Loucy (cell line): Measurements from ENCODE around the gene KIDINS220.

ENCODE experiments used
- H2AFZ ChIP-seq: fragments of 200-600 bp; sonication (generic); 2 replicates; pipeline ENCODE4 v1.6.0; 2016; ENCODE audit warnings: antibody characterized with exemption, mild to moderate bottlenecking, low read length, moderate library complexity
- H3F3A ChIP-seq: fragments of 200-600 bp; 2 replicates; pipeline ENCODE4 v1.6.0; 2016; ENCODE audit warnings: antibody characterized with exemption, low read depth, mild to moderate bottlenecking
- H3K27me3 ChIP-seq: fragments of 200-600 bp; sonication (generic); 2 replicates; pipeline ENCODE4 v1.6.1; 2014; ENCODE audit warnings: low read length, mild to moderate bottlenecking; ENCODE audit not compliant: insufficient read depth, poor library complexity, severe bottlenecking
- H3K36me3 ChIP-seq: fragments of 200-600 bp; sonication (generic); 2 replicates; pipeline ENCODE4 v1.6.1; 2016; ENCODE audit warnings: low read length; ENCODE audit not compliant: insufficient read depth
- H3K4me1 ChIP-seq: fragments of 200-600 bp; sonication (generic); 2 replicates; pipeline ENCODE4 v1.5.1; 2014; ENCODE audit warnings: low read length, mild to moderate bottlenecking; ENCODE audit not compliant: insufficient read depth, poor library complexity, severe bottlenecking
- H3K4me2 ChIP-seq: fragments of 200-600 bp; sonication (generic); 2 replicates; pipeline ENCODE4 v1.6.0; 2014; ENCODE audit warnings: antibody characterized with exemption, low read length, low read depth, mild to moderate bottlenecking; ENCODE audit not compliant: poor library complexity, severe bottlenecking
- H3K4me3 ChIP-seq: fragments of 200-600 bp; sonication (generic); 2 replicates; pipeline ENCODE4 v1.5.1; 2014; ENCODE audit warnings: low read length, mild to moderate bottlenecking, mixed read lengths; ENCODE audit not compliant: poor library complexity, severe bottlenecking
- H3K79me2 ChIP-seq: fragments of 200-600 bp; sonication (generic); 2 replicates; pipeline ENCODE4 v1.6.1; 2014; ENCODE audit warnings: low read length; ENCODE audit not compliant: insufficient read depth
- H3K9ac ChIP-seq: fragments of 200-600 bp; sonication (generic); 2 replicates; pipeline ENCODE4 v1.6.0; 2014; ENCODE audit warnings: mild to moderate bottlenecking, low read depth, low read length, moderate library complexity; ENCODE audit not compliant: poor library complexity, severe bottlenecking
- H3K9me2 ChIP-seq: fragments of 200-600 bp; sonication (generic); replicated peaks from 2 replicates; pipeline ENCODE4 v1.6.1; 2016; ENCODE audit warnings: low read depth, low read length, mixed read lengths
- H3K9me3 ChIP-seq: fragments of 200-600 bp; sonication (generic); 2 replicates; pipeline ENCODE4 v1.6.1; 2014; ENCODE audit warnings: mild to moderate bottlenecking, antibody characterized with exemption, low read length, low read depth; ENCODE audit not compliant: insufficient read depth
- H4K20me1 ChIP-seq: fragments of 200-600 bp; sonication (generic); 2 replicates; pipeline ENCODE4 v1.6.0; 2014; ENCODE audit warnings: antibody characterized with exemption, low read length, mild to moderate bottlenecking; ENCODE audit not compliant: insufficient read depth, poor library complexity, severe bottlenecking
- CTCF ChIP-seq: fragments of 200-600 bp; sonication (generic); conservative IDR thresholded peaks from 2 replicates; pipeline ENCODE4 v1.5.1; 2014; ENCODE audit warnings: mild to moderate bottlenecking, antibody characterized with exemption, low read length
- EZH2phosphoT487 ChIP-seq: fragments of 200-600 bp; IDR thresholded peaks from 2 replicates; pipeline ENCODE4 v1.6.1; 2018; ENCODE audit warnings: antibody characterized with exemption, mild to moderate bottlenecking, moderate library complexity, borderline replicate concordance

KIDINS220 gene

DNA sequence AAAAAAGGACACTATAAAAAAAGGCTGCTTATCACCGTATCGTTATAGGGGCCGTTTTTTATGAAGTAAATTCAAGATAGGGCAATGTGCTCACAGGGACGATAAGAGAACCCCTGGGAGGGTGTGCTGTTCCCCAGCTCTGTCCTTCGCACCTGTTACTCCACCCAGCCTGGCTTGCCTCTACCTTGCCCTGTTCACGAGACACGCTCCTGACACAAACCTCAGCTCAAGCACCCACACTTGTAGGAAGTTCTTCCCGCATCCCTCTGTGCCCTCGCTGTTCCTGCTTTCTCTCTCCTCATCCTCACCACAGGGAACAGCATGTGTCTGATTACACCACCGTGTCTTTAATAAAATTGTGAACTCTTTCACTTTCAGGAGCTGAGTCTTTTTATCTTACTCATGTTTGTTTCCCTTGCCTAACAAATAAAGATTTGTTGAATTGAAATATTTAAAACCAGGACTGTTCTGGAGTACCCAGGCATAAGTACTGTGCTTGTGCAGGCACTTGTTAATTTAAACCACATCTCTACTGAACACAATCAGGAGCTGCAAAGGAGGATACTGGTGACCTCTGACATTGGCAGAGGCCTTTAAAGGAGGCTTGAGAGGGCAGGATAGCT, 26.0 kb upstream of the KIDINS220 start:
- no peaks in the 10 kb centered on the region for H3K36me3 ChIP-seq
- no peak for TF ChIP-seq EZH2phosphoT487
- TF ChIP-seq CTCF: no peak
- no peak overlapping the region for H3K4me2 ChIP-seq
- H3K27me3 ChIP-seq: no peaks in the 10 kb centered on the region
- no peaks in the 10 kb centered on the region for H3K9me2 ChIP-seq
- H3K9ac ChIP-seq: no peak overlapping the region
- H3K4me3 ChIP-seq: no peak overlapping the region
- no peak overlapping the region for H2AFZ ChIP-seq
- no peaks in the 10 kb centered on the region for H3F3A ChIP-seq
- no peaks in the 10 kb centered on the region for H3K79me2 ChIP-seq
- H4K20me1 ChIP-seq: no peaks in the 10 kb centered on the region
- peaks cover 4% of the 10 kb centered on the region for H3K4me1 ChIP-seq
- H3K9me3 ChIP-seq: no peaks in the 10 kb centered on the region

DNA sequence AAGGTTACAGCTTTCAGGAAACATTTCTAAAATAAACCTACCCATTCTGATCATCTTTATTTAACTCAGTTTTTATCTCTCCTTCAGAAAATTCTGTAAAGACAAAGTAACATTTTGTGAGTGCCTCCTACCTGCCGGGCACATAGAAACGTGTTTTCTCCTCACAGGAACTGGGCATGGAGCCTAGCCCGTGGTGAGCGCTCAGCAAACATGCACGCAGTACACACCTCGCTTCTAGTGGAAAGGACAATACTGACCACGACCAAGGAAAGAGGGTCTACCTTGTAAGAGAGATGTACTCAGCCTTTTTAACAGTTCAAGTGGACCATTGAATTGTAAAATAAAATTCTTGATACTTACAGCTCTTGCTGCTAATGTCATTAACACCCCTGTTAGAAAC, 24.8 kb upstream of the KIDINS220 start:
- H3K9me2 ChIP-seq: no peaks in the 10 kb centered on the region
- H3K9me3 ChIP-seq: no peaks in the 10 kb centered on the region
- H3K4me3 ChIP-seq: no peak overlapping the region

DNA sequence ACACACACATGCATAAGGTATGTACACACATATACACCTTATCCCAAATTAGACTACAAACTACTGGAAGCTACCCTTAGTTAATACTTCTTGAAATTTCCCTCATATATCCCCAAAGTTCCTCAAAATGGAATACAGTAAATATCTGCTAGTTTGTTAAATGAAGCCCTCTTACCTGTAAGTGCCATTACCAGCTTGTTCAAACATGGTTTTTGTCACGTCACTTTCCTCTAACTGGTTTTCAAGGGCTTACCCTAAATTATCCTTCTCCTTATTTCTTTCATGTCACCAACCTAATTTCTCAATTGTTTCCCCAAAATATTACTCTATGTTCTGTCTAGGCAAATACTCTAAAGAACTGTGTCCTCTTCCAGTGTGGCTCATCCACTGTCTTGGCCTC, 24.4 kb upstream of the KIDINS220 start:
- Histone ChIP-seq H3F3A (no peaks in the 10 kb centered on the region), H3K27me3 (no peaks in the 10 kb centered on the region), H2AFZ (no peak overlapping the region), H3K79me2 (no peaks in the 10 kb centered on the region), H3K36me3 (no peaks in the 10 kb centered on the region), H3K9me2 (no peaks in the 10 kb centered on the region), H3K4me2 (no peak overlapping the region), H3K9me3 (no peaks in the 10 kb centered on the region), H3K4me3 (no peak overlapping the region), H3K4me1 (peaks cover 4% of the 10 kb centered on the region), H3K9ac (no peak overlapping the region), H4K20me1 (no peaks in the 10 kb centered on the region)
- TF ChIP-seq EZH2phosphoT487: no peak
- TF ChIP-seq CTCF: no peak

More for the DNA sequence above, 24.8 kb upstream of the KIDINS220 start:
- Histone ChIP-seq H3K79me2 (no peaks in the 10 kb centered on the region), H3F3A (no peaks in the 10 kb centered on the region), H3K4me1 (peaks cover 4% of the 10 kb centered on the region), H4K20me1 (no peaks in the 10 kb centered on the region), H2AFZ (no peak overlapping the region), H3K4me2 (no peak overlapping the region), H3K9ac (no peak overlapping the region), H3K36me3 (no peaks in the 10 kb centered on the region), H3K27me3 (no peaks in the 10 kb centered on the region)
- TF ChIP-seq CTCF (no peak), EZH2phosphoT487 (no peak)
